CD14-positive monocyte (primary cell): ENCODE results near the gene SLC1A2. TPM values are rescaled to one million over a fixed set of nuclear protein-coding genes. Genes with fewer than 3 reads are reported as not detected.

Experiments used
- DNase-seq, 3 donors: peaks; one replicate each; pipeline ENCODE4 v3.0.0-alpha.2; 2011 to 2022
- H2AFZ ChIP-seq: 2 replicates; pipeline ENCODE4 v1.6.0; 2012; ENCODE audit warnings: mild to moderate bottlenecking, low read depth, low read length, inconsistent platforms; ENCODE audit not compliant: insufficient read depth, poor library complexity, severe bottlenecking
- H3K27ac ChIP-seq, 2 donors: 1 replicate in 1 of 2; 2 replicates in 1 of 2; pipeline ENCODE4 v1.5.1; 2012 to 2013; ENCODE audit warnings: low read length in 2 of 2, control low read depth in 1 of 2, inconsistent platforms in 1 of 2, low read depth in 1 of 2, mild to moderate bottlenecking in 1 of 2
- H3K27me3 ChIP-seq, 2 donors: one replicate each; pipeline versions ENCODE4 v1.6.0 to v1.6.1; 2011 to 2013; ENCODE audit warnings: low read length in 2 of 2; ENCODE audit not compliant: control insufficient read depth in 2 of 2, insufficient read depth in 2 of 2
- H3K36me3 ChIP-seq, 2 donors: replicated peaks in 1 of 2; 1 replicate in 1 of 2; 2 replicates in 1 of 2; pipeline versions ENCODE4 v1.5.1 to v1.6.1; 2012 to 2013; ENCODE audit warnings: low read length in 2 of 2, control low read depth in 1 of 2, inconsistent platforms in 1 of 2, mild to moderate bottlenecking in 1 of 2; ENCODE audit not compliant: insufficient read depth in 2 of 2, control insufficient read depth in 1 of 2
- H3K4me1 ChIP-seq, 2 donors: 1 replicate in 1 of 2; 2 replicates in 1 of 2; pipeline versions ENCODE4 v1.5.1 to v1.6.1; 2012 to 2013; ENCODE audit warnings: low read length in 2 of 2, control low read depth in 1 of 2, inconsistent platforms in 1 of 2, mild to moderate bottlenecking in 1 of 2, moderate library complexity in 1 of 2; ENCODE audit not compliant: insufficient read depth in 2 of 2, control insufficient read depth in 1 of 2
- H3K4me2 ChIP-seq: replicated peaks from 2 replicates; pipeline ENCODE3; 2012; ENCODE audit warnings: low read length, moderate library complexity, mild to moderate bottlenecking; ENCODE audit not compliant: poor library complexity, severe bottlenecking; ENCODE audit errors: extremely low read depth
- H3K4me3 ChIP-seq, 3 experiments: fragments of 200-600 bp in 1 of 3; sonication (generic) in 1 of 3; replicated peaks in 1 of 3; 1 replicate in 2 of 3; 2 replicates in 1 of 3; pipeline ENCODE4 v1.5.1; 2011 to 2013; ENCODE audit warnings: low read length in 3 of 3, mild to moderate bottlenecking in 3 of 3, control low read depth in 2 of 3, low read depth in 2 of 3, inconsistent platforms in 1 of 3, moderate library complexity in 1 of 3
- H3K79me2 ChIP-seq: 2 replicates; pipeline ENCODE4 v1.6.0; 2012; ENCODE audit warnings: mild to moderate bottlenecking, control low read depth, inconsistent platforms, low read length, moderate library complexity; ENCODE audit not compliant: insufficient read depth
- H3K9ac ChIP-seq: 2 replicates; pipeline ENCODE4 v1.6.0; 2017; ENCODE audit warnings: low read length, mild to moderate bottlenecking; ENCODE audit not compliant: insufficient read depth, poor library complexity, severe bottlenecking
- H3K9me3 ChIP-seq, 2 donors: replicated peaks in 1 of 2; 1 replicate in 1 of 2; 2 replicates in 1 of 2; pipeline versions ENCODE4 v1.5.1 to v1.6.1; 2012 to 2013; ENCODE audit warnings: low read length in 2 of 2, control low read depth in 1 of 2; ENCODE audit not compliant: control insufficient read depth in 1 of 2, insufficient read depth in 1 of 2
- H4K20me1 ChIP-seq: 2 replicates; pipeline ENCODE4 v1.6.0; 2012; ENCODE audit warnings: mild to moderate bottlenecking, low read length, control low read depth, moderate library complexity; ENCODE audit not compliant: insufficient read depth
- H3K27ac Mint-ChIP-seq, 7 donors: one replicate each; pipeline ENCODE4 v1.8.0; 2020; ENCODE audit warnings: mild to moderate bottlenecking in 7 of 7, mixed read lengths in 7 of 7, moderate library complexity in 6 of 7, inconsistent platforms in 2 of 7
- H3K27me3 Mint-ChIP-seq, 3 donors: one replicate each; pipeline ENCODE4 v1.8.0; 2021 to 2022; ENCODE audit warnings: low read depth in 3 of 3, mild to moderate bottlenecking in 3 of 3, mixed read lengths in 3 of 3, moderate library complexity in 3 of 3, inconsistent platforms in 1 of 3
- H3K36me3 Mint-ChIP-seq, 2 donors: one replicate each; pipeline ENCODE4 v1.8.0; 2020; ENCODE audit warnings: mixed read lengths in 2 of 2, inconsistent platforms in 1 of 2, mild to moderate bottlenecking in 1 of 2
- H3K4me1 Mint-ChIP-seq: one replicate; pipeline ENCODE4 v1.8.0; 2020; ENCODE audit warnings: mild to moderate bottlenecking, mixed read lengths
- H3K4me3 Mint-ChIP-seq, 2 donors: one replicate each; pipeline ENCODE4 v1.8.0; 2020; ENCODE audit warnings: mild to moderate bottlenecking in 2 of 2, mixed read lengths in 2 of 2, moderate library complexity in 1 of 2
- H3K9me3 Mint-ChIP-seq, 7 donors: one replicate each; pipeline ENCODE4 v1.8.0; 2020 to 2022; ENCODE audit warnings: mixed read lengths in 7 of 7, mild to moderate bottlenecking in 6 of 7, moderate library complexity in 6 of 7, inconsistent platforms in 2 of 7
- WGBS: methylation state at CpG from one replicate; pipeline ENCODE4 v1.1.5; 2013; ENCODE audit warnings: missing lambda C conversion rate; ENCODE audit not compliant: insufficient coverage; 5-methylcytosine and 5-hydroxymethylcytosine counted together
- intact Hi-C, 2 donors: fragments of 100-400 bp; cut with micrococcal nuclease; formaldehyde crosslinking; loops; one replicate each; pipeline versions ENCODE4 v1.15.0 to v1.15.1; 2023
- polyA plus RNA-seq, 3 donors: library from polyadenylated mRNA; depleted of rRNA in 1 of 3; unstranded in 2 of 3; stranded (reverse) in 1 of 3; fragments of 300-500 nt in 2 of 3; fragments of >200 nt in 1 of 3; fragmentation: Illumina TruSeq in 2 of 3; gene quantifications; 1 replicate in 2 of 3; 2 replicates in 1 of 3; pipeline ENCODE4 v1.2.3, GENCODE V29; 2012 to 2021
- TF ChIP-seq, protein P1 (sequence below): fragments of 200-600 bp; IDR thresholded peaks from one replicate; pipeline ENCODE4 v1.8.0; 2022; ENCODE audit warnings: antibody characterized with exemption, mild to moderate bottlenecking

SLC1A2 gene
- polyA plus RNA-seq, 3 donors = 0.07 TPM; not detected in 2

DNA sequence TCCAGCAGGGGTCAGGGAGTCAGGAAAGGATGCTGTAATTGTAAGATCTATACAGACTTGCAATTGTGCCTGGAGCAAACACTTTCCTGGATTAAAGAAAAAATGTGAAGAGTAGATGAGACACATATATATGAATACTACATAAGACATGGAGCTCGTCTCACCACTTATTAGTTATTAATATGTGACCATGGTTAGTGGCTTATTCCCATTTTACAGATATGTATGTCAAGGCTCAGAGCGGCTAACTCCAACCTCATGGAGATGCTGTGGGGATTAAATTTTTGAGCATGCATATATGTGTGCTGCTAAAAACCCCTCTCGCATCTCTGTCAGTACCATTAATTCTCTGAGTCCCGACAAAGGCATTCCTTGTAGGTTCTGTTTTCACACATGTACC is 125.7 kb downstream of the SLC1A2 start:
- peaks cover 0 to 30% of the 10 kb centered on the region in 2 donors for H3K4me1 ChIP-seq
- H3K9me3 ChIP-seq = no peaks in the 10 kb centered on the region
- no peaks in the 10 kb centered on the region for H3K79me2 ChIP-seq
- intact Hi-C loops = loop anchor here in 1 of 2 donors (10.0 kb wide), 1 partner anchor 49 kb away; no protein-coding TSS in a partner anchor
- H2AFZ ChIP-seq = no peak overlapping the region
- H3K27ac ChIP-seq = no peak overlapping the region
- H3K4me2 ChIP-seq = no peak overlapping the region
- Mint-ChIP-seq H3K27me3 (peaks cover 0 to 4% (median 2%) of the 10 kb centered on the region in 3 donors), H3K27ac (no peak overlapping the region), H3K9me3 (no peaks in the 10 kb centered on the region), H3K4me1 (peaks cover 18% of the 10 kb centered on the region), H3K4me3 (no peak overlapping the region), H3K36me3 (no peaks in the 10 kb centered on the region)
- TF ChIP-seq, protein P1, sequence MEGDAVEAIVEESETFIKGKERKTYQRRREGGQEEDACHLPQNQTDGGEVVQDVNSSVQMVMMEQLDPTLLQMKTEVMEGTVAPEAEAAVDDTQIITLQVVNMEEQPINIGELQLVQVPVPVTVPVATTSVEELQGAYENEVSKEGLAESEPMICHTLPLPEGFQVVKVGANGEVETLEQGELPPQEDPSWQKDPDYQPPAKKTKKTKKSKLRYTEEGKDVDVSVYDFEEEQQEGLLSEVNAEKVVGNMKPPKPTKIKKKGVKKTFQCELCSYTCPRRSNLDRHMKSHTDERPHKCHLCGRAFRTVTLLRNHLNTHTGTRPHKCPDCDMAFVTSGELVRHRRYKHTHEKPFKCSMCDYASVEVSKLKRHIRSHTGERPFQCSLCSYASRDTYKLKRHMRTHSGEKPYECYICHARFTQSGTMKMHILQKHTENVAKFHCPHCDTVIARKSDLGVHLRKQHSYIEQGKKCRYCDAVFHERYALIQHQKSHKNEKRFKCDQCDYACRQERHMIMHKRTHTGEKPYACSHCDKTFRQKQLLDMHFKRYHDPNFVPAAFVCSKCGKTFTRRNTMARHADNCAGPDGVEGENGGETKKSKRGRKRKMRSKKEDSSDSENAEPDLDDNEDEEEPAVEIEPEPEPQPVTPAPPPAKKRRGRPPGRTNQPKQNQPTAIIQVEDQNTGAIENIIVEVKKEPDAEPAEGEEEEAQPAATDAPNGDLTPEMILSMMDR = no peak
- no peaks in the 10 kb centered on the region for H3K27me3 ChIP-seq
- no peaks in the 10 kb centered on the region for H4K20me1 ChIP-seq
- H3K9ac ChIP-seq = no peak overlapping the region
- DNase-seq = no peak
- no peak overlapping the region for H3K4me3 ChIP-seq
- WGBS = no CpG with 5 or more reads among the region's 4 CpGs
- H3K36me3 ChIP-seq = no peaks in the 10 kb centered on the region

DNA sequence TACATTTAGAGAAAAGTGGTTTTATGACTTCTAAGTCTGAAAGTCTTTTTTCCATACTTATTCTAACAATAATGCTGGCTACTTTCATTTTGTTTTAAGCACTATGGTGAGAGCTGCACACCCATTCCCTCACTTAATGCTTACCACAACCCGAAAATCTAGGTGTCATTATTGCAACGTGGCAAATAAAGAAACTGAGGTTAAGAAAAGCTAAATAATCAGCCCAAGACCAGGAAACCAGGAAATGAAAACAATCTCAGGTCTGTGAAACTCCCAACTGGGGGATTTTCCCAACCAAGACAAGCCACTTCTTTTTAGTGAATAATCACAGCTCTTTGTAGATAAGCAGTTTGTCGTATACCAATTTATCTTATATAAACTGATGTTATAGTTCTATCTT is 126.3 kb downstream of the SLC1A2 start:
- no peaks in the 10 kb centered on the region for H4K20me1 ChIP-seq
- H3K36me3 ChIP-seq = no peaks in the 10 kb centered on the region
- H3K4me2 ChIP-seq = no peak overlapping the region
- Mint-ChIP-seq H3K4me1 (peaks cover 23% of the 10 kb centered on the region), H3K27ac (no peak overlapping the region), H3K9me3 (no peaks in the 10 kb centered on the region), H3K36me3 (no peaks in the 10 kb centered on the region), H3K4me3 (no peak overlapping the region), H3K27me3 (peaks cover 0 to 4% (median 2%) of the 10 kb centered on the region in 3 donors)
- peaks cover 4 to 36% of the 10 kb centered on the region in 2 donors for H3K4me1 ChIP-seq
- TF ChIP-seq, protein P1 = no peak
- no peak overlapping the region for H3K4me3 ChIP-seq
- H3K9ac ChIP-seq = no peak overlapping the region
- no peaks in the 10 kb centered on the region for H3K27me3 ChIP-seq
- no peaks in the 10 kb centered on the region for H3K9me3 ChIP-seq
- no peaks in the 10 kb centered on the region for H3K79me2 ChIP-seq
- intact Hi-C loops = loop anchor here in 1 of 2 donors (10.0 kb wide), 1 partner anchor 48 kb away; no protein-coding TSS in a partner anchor
- no peak overlapping the region for H2AFZ ChIP-seq
- DNase-seq = peak in 1 of 3 donors; percentile 35
- no peak overlapping the region for H3K27ac ChIP-seq
- WGBS = no CpG with 5 or more reads among the region's 3 CpGs
